IMR-90 (cell line): ENCODE results near the gene B3GALT4. TPM values are rescaled to one million over a fixed set of nuclear protein-coding genes. Genes with fewer than 3 reads are reported as not detected.
"Not testable (repeated sequence)": the region's sequence is repeated elsewhere in the genome, so short reads cannot be mapped to it uniquely, and the experiment has no call there.

ENCODE experiments used
- ATAC-seq: fragments of 200-7000 bp; cut with Tn5 transposase; 2 replicates; pipeline ENCODE4 v1.9.1; 2020; ENCODE audit warnings: low read depth, mild to moderate bottlenecking, moderate library complexity
- BruUV-seq: library from RNA; stranded (reverse); fragments of 400-500 nt; replicated peaks from 2 replicates; lab custom pipeline; 2021; lab: Mats Ljungman, UMichigan
- CTCF ChIA-PET: fragments of 300-600 bp; formaldehyde crosslinking; extraction: SDS; loops from one replicate; lab custom pipeline; 2021; ENCODE audit warnings: antibody characterized with exemption; lab: Yijun Ruan, JAX
- POLR2A ChIA-PET: fragments of 300-600 bp; sonication (Branson Sonifier 250); formaldehyde crosslinking; loops from one replicate; lab custom pipeline; 2022; ENCODE audit warnings: antibody characterized with exemption; ENCODE audit not compliant: unreplicated experiment; lab: Charles Lee
- DNase-seq: peaks from one replicate; pipeline ENCODE4 v3.0.0; 2013
- H2AFZ ChIP-seq: replicated peaks from 2 replicates; pipeline ENCODE3; 2013; ENCODE audit warnings: low read length, mild to moderate bottlenecking; ENCODE audit not compliant: poor library complexity
- H2AK5ac ChIP-seq: 2 replicates; pipeline ENCODE4 v1.6.1; 2013; ENCODE audit warnings: low read depth, low read length, inconsistent platforms
- H2AK9ac ChIP-seq: replicated peaks from 2 replicates; pipeline ENCODE3; 2013; ENCODE audit warnings: mild to moderate bottlenecking, low read depth, low read length, moderate library complexity; ENCODE audit not compliant: poor library complexity
- H2BK120ac ChIP-seq: 2 replicates; pipeline ENCODE4 v1.6.1; 2013; ENCODE audit warnings: low read depth, low read length, inconsistent platforms
- H2BK15ac ChIP-seq: 3 replicates; pipeline ENCODE4 v1.6.1; 2013; ENCODE audit warnings: low read depth, low read length, inconsistent platforms
- H2BK20ac ChIP-seq: 2 replicates; pipeline ENCODE4 v1.6.1; 2013; ENCODE audit warnings: low read depth, mild to moderate bottlenecking, inconsistent platforms, low read length, moderate library complexity
- H2BK5ac ChIP-seq: 2 replicates; pipeline ENCODE4 v1.6.1; 2013; ENCODE audit warnings: mild to moderate bottlenecking, low read depth, low read length, inconsistent platforms; ENCODE audit not compliant: poor library complexity, severe bottlenecking
- H3K14ac ChIP-seq: replicated peaks from 2 replicates; pipeline ENCODE4 v1.6.1; 2013; ENCODE audit warnings: low read depth, low read length, inconsistent platforms
- H3K18ac ChIP-seq: 2 replicates; pipeline ENCODE4 v1.6.1; 2013; ENCODE audit warnings: low read depth, low read length, control low read depth
- H3K23ac ChIP-seq: 2 replicates; pipeline ENCODE4 v1.6.1; 2013; ENCODE audit warnings: low read depth, low read length, inconsistent platforms
- H3K27ac ChIP-seq: 2 replicates; pipeline ENCODE4 v1.5.1; 2013; ENCODE audit warnings: mild to moderate bottlenecking, control low read depth, low read length; ENCODE audit not compliant: insufficient read depth
- H3K27me3 ChIP-seq: 2 replicates; pipeline ENCODE4 v1.6.1; 2013; ENCODE audit warnings: low read length; ENCODE audit not compliant: control insufficient read depth, insufficient read depth
- H3K36me3 ChIP-seq: 2 replicates; pipeline ENCODE4 v1.6.1; 2013; ENCODE audit warnings: low read length, mixed read lengths; ENCODE audit not compliant: control insufficient read depth, insufficient read depth
- H3K4ac ChIP-seq: 2 replicates; pipeline ENCODE4 v1.6.1; 2013; ENCODE audit warnings: low read depth, low read length, inconsistent platforms
- H3K4me1 ChIP-seq: 2 replicates; pipeline ENCODE4 v1.6.1; 2013; ENCODE audit warnings: low read length, mixed read lengths; ENCODE audit not compliant: control insufficient read depth, insufficient read depth
- H3K4me2 ChIP-seq: 2 replicates; pipeline ENCODE4 v1.6.1; 2013; ENCODE audit warnings: low read depth, mild to moderate bottlenecking, control low read depth, low read length, moderate library complexity
- H3K4me3 ChIP-seq: 2 replicates; pipeline ENCODE4 v1.5.1; 2013; ENCODE audit warnings: low read depth, mild to moderate bottlenecking, control low read depth, low read length, moderate library complexity; ENCODE audit not compliant: insufficient read depth
- H3K56ac ChIP-seq: 2 replicates; pipeline ENCODE4 v1.6.1; 2013; ENCODE audit warnings: low read length, inconsistent platforms; ENCODE audit not compliant: insufficient read depth; ENCODE audit errors: extremely low read depth
- H3K79me1 ChIP-seq, 2 experiments: 2 replicates each; pipeline ENCODE4 v1.6.1; 2013; ENCODE audit warnings: low read length in 2 of 2, inconsistent platforms in 1 of 2, low read depth in 1 of 2
- H3K9ac ChIP-seq: 2 replicates; pipeline ENCODE4 v1.6.1; 2013; ENCODE audit warnings: low read depth, low read length, control low read depth
- H3K9me1 ChIP-seq: 2 replicates; pipeline ENCODE4 v1.6.1; 2013; ENCODE audit warnings: low read length, inconsistent platforms; ENCODE audit not compliant: insufficient read depth
- H3K9me3 ChIP-seq: 2 replicates; pipeline ENCODE4 v1.6.1; 2013; ENCODE audit warnings: low read length; ENCODE audit not compliant: control insufficient read depth, insufficient read depth
- H4K20me1 ChIP-seq: 2 replicates; pipeline ENCODE4 v1.6.1; 2013; ENCODE audit warnings: low read length, inconsistent platforms; ENCODE audit not compliant: insufficient read depth
- H4K5ac ChIP-seq: 2 replicates; pipeline ENCODE4 v1.6.1; 2013; ENCODE audit warnings: mild to moderate bottlenecking, low read depth, low read length, control low read depth
- H4K8ac ChIP-seq, 2 experiments: 2 replicates each; pipeline ENCODE4 v1.6.1; 2013; ENCODE audit warnings: low read depth in 2 of 2, low read length in 2 of 2, control low read depth in 1 of 2, inconsistent platforms in 1 of 2
- H4K91ac ChIP-seq: 2 replicates; pipeline ENCODE4 v1.6.1; 2013; ENCODE audit warnings: low read depth, low read length, inconsistent platforms; ENCODE audit not compliant: insufficient read depth
- WGBS, 2 experiments: methylation state at CpG; one replicate each; pipeline versions ENCODE4 v1.1.5 to v1.1.7; 2013; ENCODE audit warnings: missing lambda C conversion rate in 2 of 2; ENCODE audit not compliant: insufficient read length in 1 of 2; ENCODE audit errors: extremely low coverage in 2 of 2; 5-methylcytosine and 5-hydroxymethylcytosine counted together
- dilution Hi-C: fragments of 300-500 bp; cut with HindIII; formaldehyde crosslinking; loops from one replicate; pipeline ENCODE4 v1.14.3; 2018; ENCODE audit warnings: low sequenced_read_pairs; ENCODE audit not compliant: unreplicated experiment
- in situ Hi-C: fragments of 300-500 bp; cut with MboI; formaldehyde crosslinking; loops from 3 replicates; pipeline ENCODE4 v1.14.3; 2019; ENCODE audit warnings: low sequenced_read_pairs, inconsistent platforms, mixed read lengths
- intact Hi-C: fragments of 100-400 bp; cut with micrococcal nuclease; formaldehyde crosslinking; loops from 2 replicates; pipeline ENCODE4 v1.10.0; 2022
- polyA plus RNA-seq, 3 experiments: library from polyadenylated mRNA; depleted of rRNA; stranded (reverse); fragments of >200 nt; gene quantifications; 2 replicates each; pipeline ENCODE4 v1.2.3, GENCODE V29; 2012; ENCODE audit warnings: low replicate concordance in 1 of 3
- total RNA-seq: library from RNA; depleted of rRNA; stranded (reverse); fragments of >200 nt; gene quantifications from 2 replicates; pipeline ENCODE4 v1.2.3, GENCODE V29; 2012

The B3GALT4 gene
- total and polyA plus RNA-seq, 2 of the 4 experiments (the other 2 are of a cell fraction), result 0.70 to 0.72 TPM

DNA sequence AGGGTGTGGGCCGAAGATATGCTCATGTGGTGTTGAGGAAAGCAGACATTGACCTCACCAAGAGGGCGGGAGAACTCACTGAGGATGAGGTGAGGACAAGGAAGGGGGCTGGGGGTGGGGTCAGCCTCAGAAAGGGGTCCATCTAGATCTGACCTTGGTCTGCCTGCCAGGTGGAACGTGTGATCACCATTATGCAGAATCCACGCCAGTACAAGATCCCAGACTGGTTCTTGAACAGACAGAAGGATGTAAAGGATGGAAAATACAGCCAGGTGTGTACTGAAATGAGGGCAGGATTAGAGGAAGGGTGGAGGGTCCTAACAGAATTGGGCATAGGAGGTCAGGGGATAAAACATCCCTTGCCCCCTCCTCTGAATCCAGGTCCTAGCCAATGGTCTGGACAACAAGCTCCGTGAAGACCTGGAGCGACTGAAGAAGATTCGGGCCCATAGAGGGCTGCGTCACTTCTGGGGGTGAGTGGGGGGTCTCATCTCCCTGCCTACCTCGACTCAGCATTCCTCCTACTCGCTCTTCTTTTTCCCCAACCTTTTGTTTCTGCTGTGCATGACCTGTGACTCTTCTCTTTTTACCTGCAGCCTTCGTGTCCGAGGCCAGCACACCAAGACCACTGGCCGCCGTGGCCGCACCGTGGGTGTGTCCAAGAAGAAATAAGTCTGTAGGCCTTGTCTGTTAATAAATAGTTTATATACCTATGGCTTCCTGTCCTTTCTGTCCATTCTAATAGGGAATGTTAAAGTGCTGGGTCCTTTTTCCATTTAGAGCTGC, 935 bp upstream of the B3GALT4 start:
- H4K5ac ChIP-seq, H2BK20ac ChIP-seq, H2AK5ac ChIP-seq, CTCF ChIA-PET, DNase-seq, H3K4me3 ChIP-seq, in situ Hi-C loops, H3K9me1 ChIP-seq, H2BK120ac ChIP-seq, H3K18ac ChIP-seq, H3K27ac ChIP-seq, ATAC-seq, POLR2A ChIA-PET, H3K9me3 ChIP-seq, H2AK9ac ChIP-seq, H4K91ac ChIP-seq, H3K27me3 ChIP-seq, H3K56ac ChIP-seq, intact Hi-C loops, H2BK15ac ChIP-seq, H2AFZ ChIP-seq, dilution Hi-C loops: not testable (repeated sequence)
- H3K9ac ChIP-seq, result peak overlapping the region; percentile 62
- H4K8ac ChIP-seq, result peak overlapping the region in 1 of 2 experiments; percentile 27; a peak in 1 of 4 replicates
- WGBS, 2 experiments, result 40% methylated on average over 1 of the region's 16 CpGs; no CpG with 5 or more reads in 1 of the 2 experiments
- H3K4ac ChIP-seq, result 0 out of 2 replicates have a peak overlapping the region, but pooled peaks have one; percentile 57
- peaks cover 20 to 54% of the 10 kb centered on the region in 2 experiments for H3K79me1 ChIP-seq
- H3K14ac ChIP-seq, result peak overlapping the region; percentile 20
- peaks cover 59% of the 10 kb centered on the region for H3K36me3 ChIP-seq
- peak overlapping the region; percentile 71 for H3K4me2 ChIP-seq
- H3K23ac ChIP-seq, result peak overlapping the region; percentile 36; the same call in 1 of the 2 replicates
- BruUV-seq, result TSS peak; percentile 29
- peak overlapping the region; percentile 7 for H2BK5ac ChIP-seq
- peaks cover 14% of the 10 kb centered on the region for H3K4me1 ChIP-seq
- H4K20me1 ChIP-seq, result peaks cover 75% of the 10 kb centered on the region
